ENCODE results near the gene RAB28. TPM values are rescaled to one million over a fixed set of nuclear protein-coding genes. Genes with fewer than 3 reads are reported as not detected.

Gene RAB28
- total RNA-seq, 1 experiment from 2014 or later: 10.4 TPM

- Histone ChIP-seq H3K9me2 (replicated peaks; ENCODE audit: low read length) (no peaks in the 10 kb centered on the region), H4K20me1 (ENCODE audit: low read length) (no peaks in the 10 kb centered on the region), H3K9me3 (ENCODE audit: low read length) (no peaks in the 10 kb centered on the region), H3K27ac (ENCODE audit: low read length) (no peak overlapping the region), H2AFZ (ENCODE audit: low read length) (no peak overlapping the region), H3K4me3 (ENCODE audit: low read length) (no peak overlapping the region), H3K27me3 (ENCODE audit: low read length) (no peaks in the 10 kb centered on the region), H3K36me3 (ENCODE audit: low read depth, low read length) (no peaks in the 10 kb centered on the region), H3K9ac (ENCODE audit: low read length) (no peak overlapping the region), H3F3A (ENCODE audit: low read length, unreplicated experiment) (no peaks in the 10 kb centered on the region), H3K4me2 (ENCODE audit: low read length) (no peak overlapping the region), H3K4me1 (ENCODE audit: insufficient read depth, low read length) (no peaks in the 10 kb centered on the region), H3K79me2 (ENCODE audit: low read length) (no peaks in the 10 kb centered on the region)
- ATAC-seq: no peak
- ChIA-PET CTCF (no interaction called here), POLR2A (ENCODE audit: unreplicated experiment) (no interaction called here)
- no peak for DNase-seq
- intact Hi-C loops (cut with micrococcal nuclease): no loop called here
- BruUV-seq (replicated peaks): no TSS peak
- TF ChIP-seq EZH2phosphoT487 (IDR thresholded peaks at IDR 0.05; ENCODE audit: borderline replicate concordance, low read length): no peak
- no peak for TF ChIP-seq CTCF (conservative IDR thresholded peaks at IDR 0.05; ENCODE audit: low read depth, low read length)
These were observed 56.4 kb downstream of the RAB28 start for GRCh38 chr4:13427599-13428325.

DNA sequence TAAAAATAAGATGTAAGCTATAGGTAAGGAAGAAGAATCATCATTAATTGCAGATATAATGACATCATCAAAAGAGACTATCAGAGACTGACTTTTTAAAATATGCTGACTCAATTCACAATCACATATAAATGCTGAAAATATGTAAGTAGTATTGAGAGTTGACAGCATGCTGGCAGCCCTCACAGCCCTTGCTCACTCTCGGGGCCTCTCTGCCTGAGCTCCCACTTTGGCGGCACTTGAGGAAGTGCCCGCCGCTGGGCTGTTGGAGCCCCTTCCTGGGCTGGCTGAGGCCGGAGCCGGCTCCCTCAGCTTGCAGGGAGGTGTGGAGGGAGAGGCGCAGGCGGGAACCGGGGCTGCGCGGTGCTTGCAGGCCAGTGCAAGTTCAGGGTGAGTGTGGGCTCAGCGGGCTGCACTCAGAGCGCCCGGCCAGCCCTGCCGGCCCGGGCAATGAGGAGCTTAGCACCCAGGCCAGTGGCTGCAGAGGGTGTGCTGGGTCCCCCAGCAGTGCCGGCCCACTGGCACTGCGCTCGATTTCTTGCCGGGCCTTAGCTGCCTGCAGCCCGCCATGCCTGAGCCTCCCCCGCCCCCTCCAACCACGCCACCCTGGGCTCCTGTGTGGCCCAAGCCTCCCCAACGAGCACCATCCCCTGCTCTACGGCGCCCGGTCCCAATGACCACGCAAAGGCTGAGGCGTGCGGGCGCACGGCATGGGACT lies 68.9 kb downstream of the RAB28 start:
- Histone ChIP-seq H3K4me2 (ENCODE audit: low read length) (no peak overlapping the region), H2AFZ (ENCODE audit: low read length) (no peak overlapping the region), H3K4me3 (ENCODE audit: low read length) (no peak overlapping the region), H3K79me2 (ENCODE audit: low read length) (no peaks in the 10 kb centered on the region), H3K9me3 (ENCODE audit: low read length) (no peaks in the 10 kb centered on the region), H4K20me1 (ENCODE audit: low read length) (no peaks in the 10 kb centered on the region), H3K27me3 (ENCODE audit: low read length) (no peaks in the 10 kb centered on the region), H3K9me2 (replicated peaks; ENCODE audit: low read length) (no peaks in the 10 kb centered on the region), H3F3A (ENCODE audit: low read length, unreplicated experiment) (no peaks in the 10 kb centered on the region), H3K36me3 (ENCODE audit: low read depth, low read length) (no peaks in the 10 kb centered on the region), H3K9ac (ENCODE audit: low read length) (no peak overlapping the region), H3K27ac (ENCODE audit: low read length) (no peak overlapping the region), H3K4me1 (ENCODE audit: insufficient read depth, low read length) (no peaks in the 10 kb centered on the region)
- intact Hi-C loops (cut with micrococcal nuclease): no loop called here
- TF ChIP-seq EZH2 (IDR thresholded peaks at IDR 0.05; ENCODE audit: low read length, unreplicated experiment): no peak
- no peak for TF ChIP-seq CTCF (conservative IDR thresholded peaks at IDR 0.05; ENCODE audit: low read depth, low read length)
- TF ChIP-seq EZH2phosphoT487 (IDR thresholded peaks at IDR 0.05; ENCODE audit: borderline replicate concordance, low read length): no peak
- ChIA-PET CTCF (no interaction called here), POLR2A (ENCODE audit: unreplicated experiment) (no interaction called here)
- no TSS peak for BruUV-seq (replicated peaks)
- ATAC-seq (no peak), DNase-seq (no peak)
